ENCODE measurements around the gene PLEKHG4B. TPM values are rescaled to one million over a fixed set of nuclear protein-coding genes. Genes with fewer than 3 reads are reported as not detected.

The PLEKHG4B gene
- total RNA-seq, 2 experiments from 2014 or later = 0.06 TPM; not detected in 1

- H3K4me1 Mint-ChIP-seq = no peaks in the 10 kb centered on the region
- no peak overlapping the region for H3K4me3 Mint-ChIP-seq
- no peaks in the 10 kb centered on the region for H3K27me3 Mint-ChIP-seq
- H3K36me3 Mint-ChIP-seq = no peaks in the 10 kb centered on the region
- no peaks in the 10 kb centered on the region for H3K9me3 Mint-ChIP-seq
- H3K27ac Mint-ChIP-seq = no peak overlapping the region
- DNase-seq = no peak
These were observed 80.5 kb downstream of the PLEKHG4B start for GRCh38 chr5:172421-172820.

GRCh38 chr5:172841-173251 is 80.9 kb downstream of the PLEKHG4B start:
- Mint-ChIP-seq H3K4me1 (no peaks in the 10 kb centered on the region), H3K27me3 (no peaks in the 10 kb centered on the region), H3K9me3 (no peaks in the 10 kb centered on the region), H3K4me3 (no peak overlapping the region), H3K36me3 (no peaks in the 10 kb centered on the region), H3K27ac (no peak overlapping the region)
- DNase-seq = no peak

- DNase-seq = no peak
- Mint-ChIP-seq H3K36me3 (no peaks in the 10 kb centered on the region), H3K27me3 (no peaks in the 10 kb centered on the region)
These were observed 81.7 kb downstream of the PLEKHG4B start for GRCh38 chr5:173392-174290.

DNA sequence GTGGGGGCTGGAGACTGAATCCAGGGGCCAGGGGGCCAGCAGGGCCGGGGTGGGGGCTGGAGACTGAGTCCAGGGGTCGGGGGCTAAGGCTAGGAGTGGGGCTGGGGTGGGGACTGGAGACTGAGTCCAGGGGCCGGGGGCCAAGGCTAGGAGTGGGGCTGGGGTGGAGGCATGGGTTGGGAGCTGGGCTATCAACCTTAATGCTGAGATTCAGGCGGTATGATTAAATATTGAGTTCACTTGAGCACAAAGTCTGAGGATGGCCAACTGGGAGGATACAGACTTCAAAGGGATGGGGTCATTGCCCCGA is 82.3 kb downstream of the PLEKHG4B start:
- DNase-seq = no peak
- no peak overlapping the region for H3K27ac Mint-ChIP-seq
- no peaks in the 10 kb centered on the region for H3K4me1 Mint-ChIP-seq
- no peak overlapping the region for H3K4me3 Mint-ChIP-seq
- H3K27me3 Mint-ChIP-seq = no peaks in the 10 kb centered on the region
- no peaks in the 10 kb centered on the region for H3K9me3 Mint-ChIP-seq
- no peaks in the 10 kb centered on the region for H3K36me3 Mint-ChIP-seq

More at GRCh38 chr5:173392-174290, 81.7 kb downstream of the PLEKHG4B start:
- no peak overlapping the region for H3K4me3 Mint-ChIP-seq
- no peak overlapping the region for H3K27ac Mint-ChIP-seq
- H3K4me1 Mint-ChIP-seq = no peaks in the 10 kb centered on the region
- H3K9me3 Mint-ChIP-seq = no peaks in the 10 kb centered on the region

GRCh38 chr5:174876-175465 is 83.0 kb downstream of the PLEKHG4B start:
- no peaks in the 10 kb centered on the region for H3K4me1 Mint-ChIP-seq

GRCh38 chr5:176296-176823 is 84.4 kb downstream of the PLEKHG4B start:
- Mint-ChIP-seq H3K4me1 (no peaks in the 10 kb centered on the region), H3K4me3 (no peak overlapping the region), H3K9me3 (no peaks in the 10 kb centered on the region), H3K27me3 (no peaks in the 10 kb centered on the region), H3K36me3 (no peaks in the 10 kb centered on the region), H3K27ac (no peak overlapping the region)
- no peak for DNase-seq

More at GRCh38 chr5:174876-175465, 83.0 kb downstream of the PLEKHG4B start:
- H3K27me3 Mint-ChIP-seq = no peaks in the 10 kb centered on the region
- DNase-seq = no peak
- H3K4me3 Mint-ChIP-seq = no peak overlapping the region
- no peaks in the 10 kb centered on the region for H3K9me3 Mint-ChIP-seq
- no peaks in the 10 kb centered on the region for H3K36me3 Mint-ChIP-seq
- H3K27ac Mint-ChIP-seq = no peak overlapping the region

GRCh38 chr5:178110-178509 is 86.1 kb downstream of the PLEKHG4B start:
- no peaks in the 10 kb centered on the region for H3K27me3 Mint-ChIP-seq
- H3K36me3 Mint-ChIP-seq = no peaks in the 10 kb centered on the region
- DNase-seq = no peak
- no peaks in the 10 kb centered on the region for H3K4me1 Mint-ChIP-seq
- H3K4me3 Mint-ChIP-seq = no peak overlapping the region
- no peak overlapping the region for H3K27ac Mint-ChIP-seq
- H3K9me3 Mint-ChIP-seq = no peaks in the 10 kb centered on the region

GRCh38 chr5:179401-179800 is 87.4 kb downstream of the PLEKHG4B start:
- Mint-ChIP-seq H3K36me3 (no peaks in the 10 kb centered on the region), H3K27ac (no peak overlapping the region), H3K4me1 (no peaks in the 10 kb centered on the region), H3K4me3 (no peak overlapping the region), H3K9me3 (no peaks in the 10 kb centered on the region), H3K27me3 (no peaks in the 10 kb centered on the region)
- DNase-seq = no peak

GRCh38 chr5:180286-180918 is 88.4 kb downstream of the PLEKHG4B start:
- DNase-seq = no peak
- Mint-ChIP-seq H3K4me1 (no peaks in the 10 kb centered on the region), H3K36me3 (no peaks in the 10 kb centered on the region), H3K4me3 (no peak overlapping the region), H3K9me3 (no peaks in the 10 kb centered on the region), H3K27ac (no peak overlapping the region), H3K27me3 (no peaks in the 10 kb centered on the region)

DNA sequence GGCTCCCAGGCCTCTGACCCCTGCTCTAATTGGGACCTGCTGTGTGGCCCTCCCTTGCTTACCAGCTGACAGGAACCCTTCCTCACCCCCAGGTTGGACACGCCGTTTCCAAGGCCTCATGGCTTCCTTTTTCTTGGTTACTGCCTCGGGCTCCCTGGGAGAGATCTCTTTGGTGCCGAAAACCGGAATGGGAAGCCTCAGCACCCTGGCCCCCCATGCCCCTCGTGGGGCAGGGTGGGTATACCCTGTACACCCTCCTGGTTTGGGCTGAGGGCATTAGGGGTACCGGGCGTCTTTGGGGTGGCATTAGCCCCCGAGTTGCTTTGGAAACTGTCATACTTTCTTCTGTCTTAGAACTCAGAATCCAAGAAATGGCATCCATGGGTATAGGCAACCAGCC is 89.2 kb downstream of the PLEKHG4B start:
- no peaks in the 10 kb centered on the region for H3K36me3 Mint-ChIP-seq
- H3K4me3 Mint-ChIP-seq = no peak overlapping the region
- H3K27me3 Mint-ChIP-seq = no peaks in the 10 kb centered on the region
- H3K27ac Mint-ChIP-seq = no peak overlapping the region
- no peaks in the 10 kb centered on the region for H3K4me1 Mint-ChIP-seq
- no peak for DNase-seq
- H3K9me3 Mint-ChIP-seq = no peaks in the 10 kb centered on the region

GRCh38 chr5:181566-181965 is 89.6 kb downstream of the PLEKHG4B start:
- DNase-seq = no peak
- Mint-ChIP-seq H3K4me1 (no peaks in the 10 kb centered on the region), H3K27ac (no peak overlapping the region), H3K36me3 (no peaks in the 10 kb centered on the region), H3K9me3 (no peaks in the 10 kb centered on the region), H3K27me3 (no peaks in the 10 kb centered on the region), H3K4me3 (no peak overlapping the region)

DNA sequence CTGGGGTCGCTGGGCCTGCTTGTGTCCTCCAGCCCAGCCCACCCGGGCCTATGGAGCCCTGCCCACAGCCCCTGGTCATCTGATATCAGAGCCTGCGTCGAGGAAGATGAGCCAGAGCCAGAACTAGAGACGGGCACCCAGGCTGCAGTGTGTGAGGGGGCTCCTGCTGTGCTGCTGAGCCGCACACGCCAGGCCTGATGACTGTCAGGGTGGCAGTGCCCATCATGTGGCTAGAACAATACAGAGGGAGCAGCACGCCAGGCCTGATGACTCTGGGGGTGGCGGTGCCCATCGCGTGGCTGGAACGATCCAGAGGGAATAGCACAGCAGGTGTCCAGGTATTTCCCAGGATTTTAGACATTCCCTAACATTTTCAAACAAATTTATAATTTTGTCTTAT is 90.2 kb downstream of the PLEKHG4B start:
- no peak overlapping the region for H3K27ac Mint-ChIP-seq
- H3K4me1 Mint-ChIP-seq = no peaks in the 10 kb centered on the region
- no peaks in the 10 kb centered on the region for H3K36me3 Mint-ChIP-seq
- no peak overlapping the region for H3K4me3 Mint-ChIP-seq
- no peak for DNase-seq
- H3K27me3 Mint-ChIP-seq = no peaks in the 10 kb centered on the region
- H3K9me3 Mint-ChIP-seq = no peaks in the 10 kb centered on the region

DNA sequence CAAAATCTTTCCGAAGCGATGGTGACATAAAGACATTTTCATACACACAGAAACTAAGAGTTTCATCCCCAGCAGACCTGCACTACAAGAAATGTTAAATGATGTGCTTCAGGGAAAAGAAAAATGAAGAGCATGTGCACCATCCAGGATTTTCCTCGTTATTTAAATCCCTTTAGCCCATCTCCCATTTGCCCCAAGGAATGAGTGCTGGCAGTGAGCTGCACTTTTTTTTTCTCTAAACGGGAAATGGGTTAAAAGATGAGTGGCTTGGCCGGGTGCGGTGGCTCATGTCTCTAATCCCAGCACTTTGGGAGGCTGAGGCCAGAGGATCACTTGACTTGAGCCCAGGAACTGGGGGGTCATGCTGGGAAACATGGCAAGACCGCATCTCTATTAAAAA is 92.5 kb downstream of the PLEKHG4B start:
- no peak for DNase-seq
- H3K4me1 Mint-ChIP-seq = peaks cover 7% of the 10 kb centered on the region
- no peaks in the 10 kb centered on the region for H3K27me3 Mint-ChIP-seq
- no peak overlapping the region for H3K27ac Mint-ChIP-seq
- H3K9me3 Mint-ChIP-seq = no peaks in the 10 kb centered on the region
- H3K4me3 Mint-ChIP-seq = no peak overlapping the region
- H3K36me3 Mint-ChIP-seq = no peaks in the 10 kb centered on the region

DNA sequence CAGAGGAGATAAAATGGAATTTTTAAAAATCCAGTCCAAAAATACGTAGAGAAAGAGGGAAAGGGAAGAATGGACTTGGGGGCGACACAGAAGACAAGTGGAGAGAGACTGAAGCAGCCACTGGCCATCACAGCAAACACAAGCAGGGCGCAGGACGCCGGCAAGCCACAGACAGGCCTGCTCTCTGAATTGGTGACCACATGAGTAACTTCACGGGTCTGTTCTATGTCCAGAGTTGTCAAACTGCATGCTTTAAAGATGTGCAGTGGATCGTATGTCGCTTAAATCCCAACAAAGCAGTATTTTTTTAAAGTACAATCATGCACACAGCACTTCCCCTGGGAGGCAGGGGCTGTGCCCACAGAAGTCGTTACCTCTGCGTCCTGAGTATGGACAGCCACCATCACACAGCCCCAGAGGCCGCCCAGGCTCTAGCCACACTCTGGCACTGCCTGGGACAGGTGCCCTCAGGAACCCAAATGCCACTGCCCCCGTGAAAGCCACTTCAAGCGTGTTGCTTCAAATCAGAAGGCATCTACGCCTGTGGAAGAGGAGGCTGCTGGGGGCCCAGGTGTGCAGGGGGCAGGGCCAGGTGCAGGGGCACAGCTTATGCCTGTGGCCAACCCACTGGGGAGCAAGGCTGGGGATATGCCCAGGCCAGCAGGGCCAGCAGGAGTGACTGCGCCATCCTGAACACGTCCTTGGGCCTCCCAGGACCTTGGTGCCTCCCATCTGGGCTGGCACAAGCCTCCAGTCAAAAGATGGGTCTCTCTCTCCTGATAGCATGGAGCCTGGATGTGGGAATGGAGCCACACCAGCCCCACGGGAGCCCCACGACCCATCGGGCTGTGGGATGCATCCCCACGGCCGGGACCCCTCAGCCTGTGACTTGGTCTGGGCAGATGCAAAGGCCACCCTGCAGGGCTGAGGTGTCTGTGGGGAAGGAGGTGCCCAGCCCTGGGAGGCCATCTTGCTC is 93.4 kb downstream of the PLEKHG4B start:
- peaks cover 10% of the 10 kb centered on the region for H3K4me1 Mint-ChIP-seq
- no peak overlapping the region for H3K27ac Mint-ChIP-seq
- H3K36me3 Mint-ChIP-seq = no peaks in the 10 kb centered on the region
- H3K27me3 Mint-ChIP-seq = no peaks in the 10 kb centered on the region
- DNase-seq = no peak
- no peaks in the 10 kb centered on the region for H3K9me3 Mint-ChIP-seq
- no peak overlapping the region for H3K4me3 Mint-ChIP-seq
